Activated CD4-positive, alpha-beta T cell treated with anti-CD3 and anti-CD28 coated beads for 24 hours (primary cell): ENCODE data around the gene ZRANB3.
A peak's percentile ranks its signal among the peaks of the same experiment; 100 is the strongest.
"Not testable (repeated sequence)": the region's sequence is repeated elsewhere in the genome, so short reads cannot be mapped to it uniquely, and the experiment has no call there.

Source experiments
- DNase-seq, 2 donors: peaks; one replicate each; pipeline ENCODE4 v3.0.0-alpha.2; 2020; ENCODE audit warnings: low read depth in 2 of 2

Gene ZRANB3

GRCh38 chr2:135530313-135531230 lies at the start of gene ZRANB3:
TSS of gene ZRANB3 (minus strand) at chr2:135531218.
- DNase-seq, result peak; percentile 83 to 86

- no peak for DNase-seq
Measured at GRCh38 chr2:135573620-135574019, 42.6 kb upstream of the ZRANB3 start.

GRCh38 chr2:135570884-135571283 lies 39.9 kb upstream of the ZRANB3 start:
- DNase-seq, result no peak

GRCh38 chr2:135563793-135564192 lies 32.8 kb upstream of the ZRANB3 start:
- DNase-seq, result peak in 1 of 2 donors; percentile 0

GRCh38 chr2:135561925-135562324 lies 30.9 kb upstream of the ZRANB3 start:
- no peak for DNase-seq

- DNase-seq, result no peak
Measured at GRCh38 chr2:135557530-135557929, 26.5 kb upstream of the ZRANB3 start.

GRCh38 chr2:135555311-135555710 lies 24.3 kb upstream of the ZRANB3 start:
- DNase-seq, result no peak

- DNase-seq, result no peak
Measured at GRCh38 chr2:135552887-135553286, 21.9 kb upstream of the ZRANB3 start.

GRCh38 chr2:135551356-135551755 lies 20.3 kb upstream of the ZRANB3 start:
- no peak for DNase-seq

GRCh38 chr2:135547311-135547710 lies 16.3 kb upstream of the ZRANB3 start:
- DNase-seq, result no peak

- no peak for DNase-seq
Measured at GRCh38 chr2:135546436-135546835, 15.4 kb upstream of the ZRANB3 start.

GRCh38 chr2:135533545-135533944 lies 2.5 kb upstream of the ZRANB3 start:
- not testable (repeated sequence) for DNase-seq

- DNase-seq, result no peak
Measured at GRCh38 chr2:135532581-135532980, 1.6 kb upstream of the ZRANB3 start.

- DNase-seq, result peak; percentile 88 to 98
Measured at GRCh38 chr2:135531231-135532197, 496 bp upstream of the ZRANB3 start, which contains the start of gene R3HDM1. TSS of gene R3HDM1 (plus strand) at chr2:135531484. CDS start at chr2:135604846, 73,362 bp downstream.

GRCh38 chr2:135528006-135528405 lies 3.0 kb downstream of the ZRANB3 start:
- no peak for DNase-seq

- no peak for DNase-seq
Measured at GRCh38 chr2:135525786-135526185, 5.2 kb downstream of the ZRANB3 start.

- DNase-seq, result no peak
Measured at GRCh38 chr2:135512099-135512498, 18.9 kb downstream of the ZRANB3 start.

GRCh38 chr2:135510577-135510976 lies 20.4 kb downstream of the ZRANB3 start:
- no peak for DNase-seq

- no peak for DNase-seq
Measured at GRCh38 chr2:135504811-135505210, 26.2 kb downstream of the ZRANB3 start.

- not testable (repeated sequence) for DNase-seq
Measured at GRCh38 chr2:135498588-135498987, 32.4 kb downstream of the ZRANB3 start.

GRCh38 chr2:135494917-135495316 lies 36.1 kb downstream of the ZRANB3 start:
- DNase-seq, result no peak

- no peak for DNase-seq
Measured at GRCh38 chr2:135494503-135494902, 36.5 kb downstream of the ZRANB3 start.
